ENCODE results near the gene HNRNPF.
"Not testable (repeated sequence)": the region's sequence is repeated elsewhere in the genome, so short reads cannot be mapped to it uniquely, and the experiment has no call there.

DNA sequence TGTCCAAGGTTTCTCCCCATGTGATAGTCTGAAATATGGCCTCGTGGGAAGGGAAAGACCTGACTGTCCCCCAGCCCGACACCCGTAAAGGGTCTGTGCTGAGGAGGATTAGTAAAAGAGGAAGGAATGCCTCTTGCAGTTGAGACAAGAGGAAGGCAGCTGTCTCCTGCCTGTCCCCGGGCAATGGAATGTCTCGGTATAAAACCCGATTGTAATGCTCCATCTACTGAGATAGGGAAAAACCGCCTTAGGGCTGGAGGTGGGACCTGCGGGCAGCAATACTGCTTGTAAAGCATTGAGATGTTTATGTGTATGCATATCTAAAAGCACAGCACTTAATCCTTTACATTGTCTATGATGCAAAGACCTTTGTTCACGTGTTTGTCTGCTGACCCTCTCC, 71.5 kb downstream of the HNRNPF start:
- TF ChIP-seq, protein P1, sequence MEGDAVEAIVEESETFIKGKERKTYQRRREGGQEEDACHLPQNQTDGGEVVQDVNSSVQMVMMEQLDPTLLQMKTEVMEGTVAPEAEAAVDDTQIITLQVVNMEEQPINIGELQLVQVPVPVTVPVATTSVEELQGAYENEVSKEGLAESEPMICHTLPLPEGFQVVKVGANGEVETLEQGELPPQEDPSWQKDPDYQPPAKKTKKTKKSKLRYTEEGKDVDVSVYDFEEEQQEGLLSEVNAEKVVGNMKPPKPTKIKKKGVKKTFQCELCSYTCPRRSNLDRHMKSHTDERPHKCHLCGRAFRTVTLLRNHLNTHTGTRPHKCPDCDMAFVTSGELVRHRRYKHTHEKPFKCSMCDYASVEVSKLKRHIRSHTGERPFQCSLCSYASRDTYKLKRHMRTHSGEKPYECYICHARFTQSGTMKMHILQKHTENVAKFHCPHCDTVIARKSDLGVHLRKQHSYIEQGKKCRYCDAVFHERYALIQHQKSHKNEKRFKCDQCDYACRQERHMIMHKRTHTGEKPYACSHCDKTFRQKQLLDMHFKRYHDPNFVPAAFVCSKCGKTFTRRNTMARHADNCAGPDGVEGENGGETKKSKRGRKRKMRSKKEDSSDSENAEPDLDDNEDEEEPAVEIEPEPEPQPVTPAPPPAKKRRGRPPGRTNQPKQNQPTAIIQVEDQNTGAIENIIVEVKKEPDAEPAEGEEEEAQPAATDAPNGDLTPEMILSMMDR (IDR thresholded peaks at IDR 0.05): not testable (repeated sequence)
- TF ChIP-seq POLR2A (IDR thresholded peaks at IDR 0.05): not testable (repeated sequence)
